ENCODE results near the gene FGF11. TPM values are rescaled to one million over a fixed set of nuclear protein-coding genes. Genes with fewer than 3 reads are reported as not detected.
A peak's percentile ranks its signal among the peaks of the same experiment; 100 is the strongest.

FGF11 gene
- total and polyA plus RNA-seq, 2 experiments from 2014 or later, result 2.7 to 3.8 TPM

DNA sequence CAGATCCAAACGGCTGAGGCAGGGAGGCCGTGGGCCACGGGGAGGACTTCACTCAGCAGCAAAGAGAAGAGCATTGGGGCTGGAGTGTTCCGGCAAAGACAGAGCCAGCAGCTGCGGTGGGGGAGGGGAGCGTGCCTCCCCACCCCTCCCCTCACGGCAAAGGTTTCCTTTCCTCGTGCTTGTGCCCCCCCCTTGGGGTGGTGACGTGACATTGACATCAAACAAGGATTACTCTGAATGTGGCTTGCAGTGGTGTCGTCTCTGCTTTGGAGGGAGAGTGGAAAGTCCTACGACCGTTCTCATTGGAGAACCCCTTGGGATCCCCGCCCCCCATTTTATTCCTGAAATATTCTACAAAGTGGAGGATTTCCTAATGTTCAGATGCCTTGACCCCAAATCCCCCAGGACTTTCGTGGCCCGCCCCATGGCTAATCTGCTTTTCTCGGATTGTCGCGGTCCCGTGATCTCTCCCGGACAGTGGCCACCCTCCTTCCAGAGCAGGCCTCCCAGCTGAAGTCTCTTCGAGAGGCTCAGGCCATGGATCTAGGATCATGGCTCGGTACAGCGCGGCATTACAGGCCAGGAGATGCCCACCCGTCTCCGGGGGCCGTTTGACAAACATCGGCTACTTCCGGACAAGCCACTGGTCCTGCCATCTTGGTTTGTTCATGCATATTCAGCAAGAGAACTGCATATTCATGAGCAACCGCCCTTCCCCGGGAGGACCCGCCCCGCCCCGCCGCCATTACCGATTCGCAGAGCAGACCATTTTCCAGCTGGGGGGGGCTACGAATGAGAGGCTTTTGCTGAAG is 44.1 kb downstream of the FGF11 start:
- 3% methylated on average over 35 of the region's 38 CpGs for WGBS (ENCODE audit: low lambda C conversion rate, missing lambda C conversion rate)
- H3K4me3 ChIP-seq, result peak overlapping the region; percentile 20
- peak overlapping the region; percentile 100 for H3K27ac ChIP-seq
- peak overlapping the region; percentile 60 for H2AFZ ChIP-seq
- H3K79me2 ChIP-seq, result peaks cover 70% of the 10 kb centered on the region
- H3K4me2 ChIP-seq, result peak overlapping the region; percentile 78
- TF ChIP-seq EZH2phosphoT487 (IDR thresholded peaks at IDR 0.05; ENCODE audit: low read depth, severe bottlenecking, unreplicated experiment) (no peak), EZH2 (IDR thresholded peaks at IDR 0.05; ENCODE audit: borderline replicate concordance) (no peak)
- TF ChIP-seq, protein P1, sequence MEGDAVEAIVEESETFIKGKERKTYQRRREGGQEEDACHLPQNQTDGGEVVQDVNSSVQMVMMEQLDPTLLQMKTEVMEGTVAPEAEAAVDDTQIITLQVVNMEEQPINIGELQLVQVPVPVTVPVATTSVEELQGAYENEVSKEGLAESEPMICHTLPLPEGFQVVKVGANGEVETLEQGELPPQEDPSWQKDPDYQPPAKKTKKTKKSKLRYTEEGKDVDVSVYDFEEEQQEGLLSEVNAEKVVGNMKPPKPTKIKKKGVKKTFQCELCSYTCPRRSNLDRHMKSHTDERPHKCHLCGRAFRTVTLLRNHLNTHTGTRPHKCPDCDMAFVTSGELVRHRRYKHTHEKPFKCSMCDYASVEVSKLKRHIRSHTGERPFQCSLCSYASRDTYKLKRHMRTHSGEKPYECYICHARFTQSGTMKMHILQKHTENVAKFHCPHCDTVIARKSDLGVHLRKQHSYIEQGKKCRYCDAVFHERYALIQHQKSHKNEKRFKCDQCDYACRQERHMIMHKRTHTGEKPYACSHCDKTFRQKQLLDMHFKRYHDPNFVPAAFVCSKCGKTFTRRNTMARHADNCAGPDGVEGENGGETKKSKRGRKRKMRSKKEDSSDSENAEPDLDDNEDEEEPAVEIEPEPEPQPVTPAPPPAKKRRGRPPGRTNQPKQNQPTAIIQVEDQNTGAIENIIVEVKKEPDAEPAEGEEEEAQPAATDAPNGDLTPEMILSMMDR (IDR thresholded peaks at IDR 0.05; ENCODE audit: poor library complexity), result no peak
- H3K36me3 ChIP-seq (replicated peaks; ENCODE audit: insufficient read depth, low read depth), result no peaks in the 10 kb centered on the region
- peaks cover 37% of the 10 kb centered on the region for H4K20me1 ChIP-seq (ENCODE audit: insufficient read depth, poor library complexity, severe bottlenecking)
- DNase-seq (ENCODE audit: low spot score), result peak; percentile 96
- no peaks in the 10 kb centered on the region for H3K9me3 ChIP-seq (ENCODE audit: low read depth)
- peaks cover 44% of the 10 kb centered on the region for H3K4me1 ChIP-seq (ENCODE audit: insufficient read depth)
- no peaks in the 10 kb centered on the region for H3K9me2 ChIP-seq (replicated peaks; ENCODE audit: insufficient read depth)
- H3K27me3 ChIP-seq, result no peaks in the 10 kb centered on the region

DNA sequence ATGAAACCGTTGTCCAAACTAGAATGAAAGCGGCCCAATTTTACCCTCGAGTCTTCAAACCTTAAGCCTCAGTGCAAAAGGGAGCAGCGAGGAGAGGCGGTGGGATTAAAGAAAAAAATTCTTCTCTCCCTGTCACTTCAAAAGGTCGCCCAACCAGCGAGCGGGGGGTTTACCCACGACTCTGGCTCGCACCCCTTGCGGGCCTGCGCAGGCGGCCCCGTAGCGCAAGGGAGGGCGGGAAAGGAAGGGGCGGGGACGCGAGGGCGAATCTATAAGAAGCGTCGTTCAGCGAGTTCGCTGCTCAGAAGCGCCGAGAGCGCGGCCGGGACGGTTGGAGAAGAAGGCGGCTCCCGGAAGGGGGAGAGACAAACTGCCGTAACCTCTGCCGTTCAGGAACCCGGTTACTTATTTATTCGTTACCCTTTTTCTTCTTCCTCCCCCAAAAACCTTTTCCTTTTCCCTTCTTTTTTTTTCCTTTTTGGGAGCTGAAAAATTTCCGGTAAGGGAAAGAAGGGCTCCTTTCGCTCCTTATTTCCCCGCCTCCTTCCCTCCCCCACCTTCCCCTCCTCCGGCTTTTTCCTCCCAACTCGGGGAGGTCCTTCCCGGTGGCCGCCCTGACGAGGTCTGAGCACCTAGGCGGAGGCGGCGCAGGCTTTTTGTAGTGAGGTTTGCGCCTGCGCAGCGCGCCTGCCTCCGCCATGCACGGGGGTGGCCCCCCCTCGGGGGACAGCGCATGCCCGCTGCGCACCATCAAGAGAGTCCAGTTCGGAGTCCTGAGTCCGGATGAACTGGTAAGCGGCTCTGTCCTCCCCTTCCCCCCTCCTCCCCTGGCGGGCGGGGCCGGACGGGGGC is 45.0 kb downstream of the FGF11 start, which contains the start of gene POLR2A:
POLR2A (plus strand) TSS at position 300 of the 852 bp plus-strand sequence.
- Histone ChIP-seq H3K4me2 (peak within 1 kb of the TSS; percentile 88), H3K4me1 (ENCODE audit: insufficient read depth) (peaks cover 53% of the 10 kb centered on the region), H2AFZ (peak within 1 kb of the TSS; percentile 60), H3K9me3 (ENCODE audit: low read depth) (no peaks in the 10 kb centered on the region), H3K27ac (peak within 1 kb of the TSS; percentile 100), H3K36me3 (replicated peaks; ENCODE audit: insufficient read depth, low read depth) (no peaks in the 10 kb centered on the region), H4K20me1 (ENCODE audit: insufficient read depth, poor library complexity, severe bottlenecking) (peaks cover 46% of the 10 kb centered on the region), H3K9me2 (replicated peaks; ENCODE audit: insufficient read depth) (no peaks in the 10 kb centered on the region), H3K79me2 (peaks cover 70% of the 10 kb centered on the region), H3K27me3 (no peaks in the 10 kb centered on the region), H3K4me3 (peak within 1 kb of the TSS; percentile 70)
- DNase-seq (ENCODE audit: low spot score), result peak; percentile 99
- 1% methylated on average over 53 of the region's 64 CpGs for WGBS (ENCODE audit: low lambda C conversion rate, missing lambda C conversion rate)
- TF ChIP-seq, protein P1 (IDR thresholded peaks at IDR 0.05; ENCODE audit: poor library complexity), result no peak
- no peak for TF ChIP-seq EZH2phosphoT487 (IDR thresholded peaks at IDR 0.05; ENCODE audit: low read depth, severe bottlenecking, unreplicated experiment)
- no peak for TF ChIP-seq EZH2 (IDR thresholded peaks at IDR 0.05; ENCODE audit: borderline replicate concordance)

DNA sequence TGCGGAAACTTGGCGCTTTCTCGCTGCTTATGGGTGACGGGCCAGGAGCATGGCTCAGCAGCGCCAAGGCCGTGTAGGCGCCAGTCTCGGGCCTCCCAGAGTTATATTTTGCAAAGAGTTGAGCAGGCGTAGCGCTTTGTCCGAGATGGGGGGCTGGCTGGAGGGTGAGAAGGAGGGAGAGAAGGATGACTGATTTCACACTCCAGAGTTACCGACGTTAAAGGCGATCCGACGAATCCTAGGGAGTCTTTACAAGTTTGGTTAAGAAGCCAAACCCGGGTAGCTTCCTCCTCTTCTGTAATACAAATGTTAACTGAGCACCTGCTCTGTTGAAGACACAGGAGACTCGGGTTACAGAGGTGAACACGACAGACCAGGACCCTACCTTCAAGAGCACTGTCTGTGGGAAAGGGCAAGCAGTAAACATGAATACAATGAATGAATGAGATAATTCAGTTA is 45.6 kb downstream of the FGF11 start:
- H2AFZ ChIP-seq, result no peak overlapping the region
- H3K27ac ChIP-seq, result peak overlapping the region; percentile 73
- DNase-seq (ENCODE audit: low spot score), result no peak
- WGBS (ENCODE audit: low lambda C conversion rate, missing lambda C conversion rate), result under 1% methylated on average over 19 of the region's 19 CpGs
- TF ChIP-seq EZH2 (IDR thresholded peaks at IDR 0.05; ENCODE audit: borderline replicate concordance), result no peak
- TF ChIP-seq, protein P1 (IDR thresholded peaks at IDR 0.05; ENCODE audit: poor library complexity), result no peak
- no peak for TF ChIP-seq EZH2phosphoT487 (IDR thresholded peaks at IDR 0.05; ENCODE audit: low read depth, severe bottlenecking, unreplicated experiment)
- peaks cover 52% of the 10 kb centered on the region for H4K20me1 ChIP-seq (ENCODE audit: insufficient read depth, poor library complexity, severe bottlenecking)
- peaks cover 72% of the 10 kb centered on the region for H3K79me2 ChIP-seq
- peak overlapping the region; percentile 70 for H3K4me3 ChIP-seq
- no peaks in the 10 kb centered on the region for H3K9me2 ChIP-seq (replicated peaks; ENCODE audit: insufficient read depth)
- peak overlapping the region; percentile 88 for H3K4me2 ChIP-seq
- H3K4me1 ChIP-seq (ENCODE audit: insufficient read depth), result peaks cover 55% of the 10 kb centered on the region
- H3K9me3 ChIP-seq (ENCODE audit: low read depth), result no peaks in the 10 kb centered on the region
- H3K27me3 ChIP-seq, result no peaks in the 10 kb centered on the region
- no peaks in the 10 kb centered on the region for H3K36me3 ChIP-seq (replicated peaks; ENCODE audit: insufficient read depth, low read depth)
